SK-N-SH (cell line): Measurements from ENCODE around the gene TNFRSF1B. TPM values are rescaled to one million over a fixed set of nuclear protein-coding genes. Genes with fewer than 3 reads are reported as not detected.

ENCODE experiments used
- CTCF ChIA-PET: fragments of 300-600, 350-600 bp; formaldehyde crosslinking; extraction: SDS; loops from one replicate; lab custom pipeline; 2021; lab: Yijun Ruan, JAX
- POLR2A ChIA-PET: fragments of 350-600 bp; sonication (Branson Sonifier 250); formaldehyde crosslinking; extraction: SDS; loops from one replicate; lab custom pipeline; 2020; ENCODE audit warnings: antibody characterized with exemption, inconsistent platforms; lab: Yijun Ruan, JAX
- DNase-seq: peaks from one replicate; pipeline ENCODE4 v3.0.0; 2012
- H2AFZ ChIP-seq: fragments of 200-600 bp; sonication (generic); 2 replicates; pipeline ENCODE4 v1.8.1; 2016; ENCODE audit warnings: antibody characterized with exemption, mild to moderate bottlenecking, low read depth
- H3F3A ChIP-seq: fragments of 200-600 bp; sonication (generic); replicated peaks from 2 replicates; pipeline ENCODE3; 2016; ENCODE audit warnings: antibody characterized with exemption, mild to moderate bottlenecking; ENCODE audit not compliant: insufficient read depth
- H3K27ac ChIP-seq, 2 experiments: fragments of 200-500 bp in 1 of 2; fragments of 200-600 bp in 1 of 2; sonication (Bioruptor generic) in 1 of 2; sonication (generic), shearing (Covaris generic) in 1 of 2; 2 replicates each; pipeline versions ENCODE4 v1.5.1 to v1.6.1; 2014 to 2016; ENCODE audit warnings: low read depth in 2 of 2, inconsistent platforms in 1 of 2, low read length in 1 of 2, mild to moderate bottlenecking in 1 of 2, mixed read lengths in 1 of 2
- H3K27me3 ChIP-seq: fragments of 200-600 bp; sonication (generic), shearing (Covaris generic); 2 replicates; pipeline ENCODE4 v1.6.1; 2016; ENCODE audit warnings: mixed run types; ENCODE audit not compliant: insufficient read depth
- H3K36me3 ChIP-seq, 2 experiments: fragments of 200-500 bp in 1 of 2; fragments of 200-600 bp in 1 of 2; sonication (Bioruptor generic) in 1 of 2; sonication (generic) in 1 of 2; replicated peaks in 1 of 2; 2 replicates each; pipeline versions ENCODE3 to v1.5.1; 2014 to 2016; ENCODE audit warnings: low read length in 1 of 2, mild to moderate bottlenecking in 1 of 2; ENCODE audit not compliant: insufficient read depth in 2 of 2, control insufficient read depth in 1 of 2
- H3K4me1 ChIP-seq, 2 experiments: fragments of 200-500 bp in 1 of 2; fragments of 200-600 bp in 1 of 2; sonication (Bioruptor generic) in 1 of 2; sonication (generic), shearing (Covaris generic) in 1 of 2; 2 replicates each; pipeline versions ENCODE4 v1.5.1 to v1.6.1; 2014 to 2016; ENCODE audit warnings: low read depth in 1 of 2, low read length in 1 of 2, mixed run types in 1 of 2; ENCODE audit not compliant: insufficient read depth in 2 of 2, control insufficient read depth in 1 of 2
- H3K4me2 ChIP-seq: fragments of 200-600 bp; sonication (generic), shearing (Covaris generic); 2 replicates; pipeline ENCODE4 v1.6.1; 2017; ENCODE audit warnings: mixed run types
- H3K4me3 ChIP-seq, 2 experiments: fragments of 200-500 bp in 1 of 2; fragments of 200-600 bp in 1 of 2; sonication (Bioruptor generic) in 1 of 2; sonication (generic), shearing (Covaris generic) in 1 of 2; 2 replicates each; pipeline versions ENCODE4 v1.5.1 to v1.8.1; 2014 to 2016; ENCODE audit warnings: low read depth in 2 of 2, inconsistent platforms in 1 of 2, low read length in 1 of 2, mild to moderate bottlenecking in 1 of 2, mixed read lengths in 1 of 2, moderate library complexity in 1 of 2
- H3K79me2 ChIP-seq: fragments of 200-600 bp; sonication (generic); 2 replicates; pipeline ENCODE4 v1.8.1; 2017; ENCODE audit warnings: mild to moderate bottlenecking; ENCODE audit not compliant: insufficient read depth
- H3K9ac ChIP-seq: fragments of 200-600 bp; sonication (generic); 2 replicates; pipeline ENCODE4 v1.6.1; 2017; ENCODE audit warnings: mixed run types
- H3K9me2 ChIP-seq: fragments of 200-600 bp; sonication (generic); 2 replicates; pipeline ENCODE4 v1.6.1; 2017; ENCODE audit warnings: mixed run types
- H3K9me3 ChIP-seq: fragments of 200-600 bp; sonication (generic); 2 replicates; pipeline ENCODE4 v1.6.1; 2017; ENCODE audit warnings: mixed run types, mild to moderate bottlenecking, moderate library complexity
- H4K20me1 ChIP-seq: fragments of 200-600 bp; sonication (generic); 2 replicates; pipeline ENCODE4 v1.6.1; 2017; ENCODE audit warnings: mild to moderate bottlenecking, mixed run types; ENCODE audit not compliant: insufficient read depth
- CHD2 ChIP-seq: fragments of 150-350 bp; IDR thresholded peaks from 2 replicates; pipeline ENCODE4 v1.6.1; 2018; ENCODE audit warnings: low read length; ENCODE audit not compliant: partially characterized antibody
- EP300 ChIP-seq, 2 experiments: IDR thresholded peaks; 2 replicates each; pipeline versions ENCODE4 v1.4.0 to v1.6.1; 2012; ENCODE audit warnings: borderline replicate concordance in 1 of 2, low read depth in 1 of 2, low read length in 1 of 2
- EZH2phosphoT487 ChIP-seq: fragments of 200-600 bp; sonication (generic); IDR thresholded peaks from 2 replicates; pipeline ENCODE4 v1.6.1; 2017; ENCODE audit warnings: low read depth, mixed run types, mild to moderate bottlenecking, antibody characterized with exemption, moderate library complexity, borderline replicate concordance
- FOSL2 ChIP-seq: IDR thresholded peaks from 2 replicates; pipeline ENCODE4 v1.4.0; 2012; ENCODE audit warnings: low read depth, mild to moderate bottlenecking, moderate library complexity, borderline replicate concordance
- GABPA ChIP-seq: IDR thresholded peaks from 2 replicates; pipeline ENCODE4 v1.4.0; 2012; ENCODE audit warnings: low read depth, mild to moderate bottlenecking
- IRF3 ChIP-seq: fragments of 150-350 bp; IDR thresholded peaks from 2 replicates; pipeline ENCODE4 v1.6.1; 2016; ENCODE audit warnings: mild to moderate bottlenecking, low read depth, low read length
- JUND ChIP-seq: IDR thresholded peaks from 2 replicates; pipeline ENCODE4 v1.4.0; 2012
- MAX ChIP-seq: IDR thresholded peaks from 2 replicates; pipeline ENCODE4 v1.4.0; 2012; ENCODE audit warnings: low read depth
- MXI1 ChIP-seq: IDR thresholded peaks from 2 replicates; pipeline ENCODE4 v1.6.1; 2012; ENCODE audit warnings: mild to moderate bottlenecking, low read depth, low read length, improper control_type of control experiment
- POLR2AphosphoS5 ChIP-seq: IDR thresholded peaks from 2 replicates; pipeline ENCODE4 v1.6.1; 2012; ENCODE audit warnings: low read depth, low read length
- RAD21 ChIP-seq: IDR thresholded peaks from 2 replicates; pipeline ENCODE4 v1.6.1; 2012; ENCODE audit warnings: mild to moderate bottlenecking, low read length
- RCOR1 ChIP-seq: fragments of 150-350 bp; IDR thresholded peaks from 2 replicates; pipeline ENCODE4 v1.6.1; 2017; ENCODE audit warnings: antibody characterized with exemption, low read length
- RXRA ChIP-seq: IDR thresholded peaks from 2 replicates; pipeline ENCODE4 v1.4.0; 2012; ENCODE audit warnings: low read depth, mild to moderate bottlenecking, borderline replicate concordance
- SMC3 ChIP-seq: IDR thresholded peaks from 2 replicates; pipeline ENCODE4 v1.6.1; 2012; ENCODE audit warnings: low read depth, low read length, improper control_type of control experiment
- TAF1 ChIP-seq: IDR thresholded peaks from 2 replicates; pipeline ENCODE4 v1.6.1; 2012; ENCODE audit warnings: low read depth, mild to moderate bottlenecking, low read length, moderate library complexity, borderline replicate concordance
- TCF12 ChIP-seq: IDR thresholded peaks from 2 replicates; pipeline ENCODE4 v1.4.0; 2012
- ZBTB33 ChIP-seq: IDR thresholded peaks from 2 replicates; pipeline ENCODE4 v1.4.0; 2012; ENCODE audit warnings: low read depth, borderline replicate concordance
- WGBS: methylation state at CpG from one replicate; pipeline ENCODE4 v1.1.6; 2017; ENCODE audit warnings: low lambda C conversion rate; 5-methylcytosine and 5-hydroxymethylcytosine counted together
- polyA plus RNA-seq, 3 experiments: library from polyadenylated mRNA; depleted of rRNA; stranded (reverse); fragments of >200 nt; gene quantifications; 2 replicates each; pipeline ENCODE4 v1.2.3, GENCODE V29; 2012

Gene TNFRSF1B
- polyA plus RNA-seq, 1 of the 3 experiments (the other 2 are of a cell fraction): 0.36 TPM

- WGBS: 78% methylated on average over 12 of the region's 12 CpGs
- CTCF ChIA-PET: interaction anchor here (1.1 kb wide), 1 partner anchor 79 kb away, joined by 4 read pairs; no protein-coding TSS in a partner anchor
Observed at GRCh38 chr1:12129624-12130023, 37.2 kb upstream of the TNFRSF1B start.

More at GRCh38 chr1:12129624-12130023, 37.2 kb upstream of the TNFRSF1B start:
- Histone ChIP-seq H3F3A (no peaks in the 10 kb centered on the region), H2AFZ (no peak overlapping the region), H4K20me1 (no peaks in the 10 kb centered on the region), H3K9me2 (no peaks in the 10 kb centered on the region), H3K9ac (no peak overlapping the region), H3K9me3 (no peaks in the 10 kb centered on the region), H3K27ac (no peak overlapping the region), H3K36me3 (no peaks in the 10 kb centered on the region), H3K27me3 (0 out of 2 replicates have a peak, but pooled peaks cover 3% of the 10 kb centered on the region), H3K4me1 (no peaks in the 10 kb centered on the region), H3K79me2 (no peaks in the 10 kb centered on the region), H3K4me2 (no peak overlapping the region), H3K4me3 (no peak overlapping the region)
- no peak for DNase-seq
- TF ChIP-seq IRF3: no peak
- TF ChIP-seq TAF1: no peak
- no peak for TF ChIP-seq ZBTB33
- TF ChIP-seq EZH2phosphoT487: no peak
- no peak for TF ChIP-seq GABPA
- no peak for TF ChIP-seq MXI1
- no peak for TF ChIP-seq MAX
- TF ChIP-seq EP300 (IDR thresholded peaks at IDR 0.05; ENCODE audit: borderline replicate concordance in 1 of 2, low read depth in 1 of 2, low read length in 1 of 2): no peak
- no peak for TF ChIP-seq FOSL2
- no peak for TF ChIP-seq SMC3
- TF ChIP-seq RCOR1: no peak
- no peak for TF ChIP-seq CHD2
- no peak for TF ChIP-seq TCF12
- TF ChIP-seq RXRA: no peak
- no peak for TF ChIP-seq JUND
- no peak for TF ChIP-seq RAD21
- TF ChIP-seq POLR2AphosphoS5: no peak
- POLR2A ChIA-PET: no interaction called here
